ENCODE data around the gene HIPK1.
"Not testable (repeated sequence)": the region's sequence is repeated elsewhere in the genome, so short reads cannot be mapped to it uniquely, and the experiment has no call there.

Gene HIPK1

GRCh38 chr1:113946678-113947387 is 17.7 kb downstream of the HIPK1 start:
- peak; percentile 62 for DNase-seq
- H3K27ac ChIP-seq: peak overlapping the region; percentile 94
- TF ChIP-seq, protein P1, sequence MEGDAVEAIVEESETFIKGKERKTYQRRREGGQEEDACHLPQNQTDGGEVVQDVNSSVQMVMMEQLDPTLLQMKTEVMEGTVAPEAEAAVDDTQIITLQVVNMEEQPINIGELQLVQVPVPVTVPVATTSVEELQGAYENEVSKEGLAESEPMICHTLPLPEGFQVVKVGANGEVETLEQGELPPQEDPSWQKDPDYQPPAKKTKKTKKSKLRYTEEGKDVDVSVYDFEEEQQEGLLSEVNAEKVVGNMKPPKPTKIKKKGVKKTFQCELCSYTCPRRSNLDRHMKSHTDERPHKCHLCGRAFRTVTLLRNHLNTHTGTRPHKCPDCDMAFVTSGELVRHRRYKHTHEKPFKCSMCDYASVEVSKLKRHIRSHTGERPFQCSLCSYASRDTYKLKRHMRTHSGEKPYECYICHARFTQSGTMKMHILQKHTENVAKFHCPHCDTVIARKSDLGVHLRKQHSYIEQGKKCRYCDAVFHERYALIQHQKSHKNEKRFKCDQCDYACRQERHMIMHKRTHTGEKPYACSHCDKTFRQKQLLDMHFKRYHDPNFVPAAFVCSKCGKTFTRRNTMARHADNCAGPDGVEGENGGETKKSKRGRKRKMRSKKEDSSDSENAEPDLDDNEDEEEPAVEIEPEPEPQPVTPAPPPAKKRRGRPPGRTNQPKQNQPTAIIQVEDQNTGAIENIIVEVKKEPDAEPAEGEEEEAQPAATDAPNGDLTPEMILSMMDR (IDR thresholded peaks at IDR 0.05; ENCODE audit: low read depth, low read length): no peak
- peaks cover 38% of the 10 kb centered on the region for H3K36me3 ChIP-seq
- peak overlapping the region; percentile 29 for H3K4me3 ChIP-seq (ENCODE audit: low read depth, low read length)
- no peaks in the 10 kb centered on the region for H3K27me3 ChIP-seq (ENCODE audit: insufficient read depth, low read depth, severe bottlenecking)
- H3K9me3 ChIP-seq (ENCODE audit: severe bottlenecking): no peaks in the 10 kb centered on the region

GRCh38 chr1:113947388-113948107 is 18.4 kb downstream of the HIPK1 start:
- H3K36me3 ChIP-seq: peaks cover 31% of the 10 kb centered on the region
- peak overlapping the region; percentile 29 for H3K4me3 ChIP-seq (ENCODE audit: low read depth, low read length)
- H3K27ac ChIP-seq: peak overlapping the region; percentile 94
- no peaks in the 10 kb centered on the region for H3K9me3 ChIP-seq (ENCODE audit: severe bottlenecking)
- no peak for DNase-seq
- TF ChIP-seq, protein P1 (IDR thresholded peaks at IDR 0.05; ENCODE audit: low read depth, low read length): no peak
- no peaks in the 10 kb centered on the region for H3K27me3 ChIP-seq (ENCODE audit: insufficient read depth, low read depth, severe bottlenecking)

- H3K9me3 ChIP-seq (ENCODE audit: severe bottlenecking); H3K27me3 ChIP-seq (ENCODE audit: insufficient read depth, low read depth, severe bottlenecking); DNase-seq; H3K4me3 ChIP-seq (ENCODE audit: low read depth, low read length): not testable (repeated sequence)
- Histone ChIP-seq H3K27ac (peak overlapping the region; percentile 94), H3K36me3 (peaks cover 25% of the 10 kb centered on the region)
These were observed 19.0 kb downstream of the HIPK1 start for GRCh38 chr1:113948151-113948550.

- no peak overlapping the region; the same call in 1 of the 2 replicates for H3K27ac ChIP-seq
- H3K36me3 ChIP-seq: peaks cover 27% of the 10 kb centered on the region
- DNase-seq: no peak
- no peaks in the 10 kb centered on the region for H3K9me3 ChIP-seq (ENCODE audit: severe bottlenecking)
- H3K4me3 ChIP-seq (ENCODE audit: low read depth, low read length): no peak overlapping the region
- TF ChIP-seq, protein P1 (IDR thresholded peaks at IDR 0.05; ENCODE audit: low read depth, low read length): 0 out of 2 replicates have a peak, but pooled peaks have one; percentile 8
- no peaks in the 10 kb centered on the region for H3K27me3 ChIP-seq (ENCODE audit: insufficient read depth, low read depth, severe bottlenecking)
These were observed 19.9 kb downstream of the HIPK1 start for GRCh38 chr1:113949007-113949406.

- TF ChIP-seq, protein P1 (IDR thresholded peaks at IDR 0.05; ENCODE audit: low read depth, low read length): no peak
- Histone ChIP-seq H3K27me3 (ENCODE audit: insufficient read depth, low read depth, severe bottlenecking) (no peaks in the 10 kb centered on the region), H3K36me3 (peaks cover 31% of the 10 kb centered on the region), H3K9me3 (ENCODE audit: severe bottlenecking) (no peaks in the 10 kb centered on the region), H3K27ac (no peak overlapping the region), H3K4me3 (ENCODE audit: low read depth, low read length) (no peak overlapping the region)
- no peak for DNase-seq
These were observed 21.8 kb downstream of the HIPK1 start for GRCh38 chr1:113950908-113951307.

DNA sequence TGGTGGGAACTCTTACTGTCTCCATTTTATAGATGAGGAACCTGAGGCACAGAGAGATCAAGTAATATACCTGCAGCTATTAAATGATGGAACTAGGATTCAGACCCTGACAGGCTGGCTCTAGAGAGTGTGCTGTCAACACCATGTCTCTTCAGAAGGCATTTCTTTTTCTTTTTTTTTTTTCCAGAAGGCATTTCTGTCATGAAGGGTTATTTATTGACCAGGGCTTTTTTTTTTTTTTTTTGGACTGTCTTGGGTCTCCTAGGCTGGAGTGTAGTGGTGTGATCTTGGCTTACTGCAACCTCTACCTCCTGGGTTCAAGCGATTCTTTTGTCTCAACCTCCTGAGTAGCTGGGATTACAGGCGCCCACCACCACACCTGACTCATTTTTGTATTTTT is 22.6 kb downstream of the HIPK1 start:
- no peaks in the 10 kb centered on the region for H3K27me3 ChIP-seq (ENCODE audit: insufficient read depth, low read depth, severe bottlenecking)
- H3K36me3 ChIP-seq: peaks cover 38% of the 10 kb centered on the region
- no peak overlapping the region for H3K27ac ChIP-seq
- TF ChIP-seq, protein P1 (IDR thresholded peaks at IDR 0.05; ENCODE audit: low read depth, low read length): no peak
- no peak for DNase-seq
- no peaks in the 10 kb centered on the region for H3K9me3 ChIP-seq (ENCODE audit: severe bottlenecking)
- H3K4me3 ChIP-seq (ENCODE audit: low read depth, low read length): no peak overlapping the region

All from WERI-Rb-1 (cell line).